ENCODE data around the gene CHAT. TPM values are rescaled to one million over a fixed set of nuclear protein-coding genes. Genes with fewer than 3 reads are reported as not detected.

CHAT gene
- not detected for total RNA-seq

- H3K4me3 ChIP-seq, result no peak within 1 kb of the TSS
- H3K27ac ChIP-seq, result no peak within 1 kb of the TSS
- TF ChIP-seq CTCF (IDR thresholded peaks at IDR 0.05), result no peak
- H3K36me3 ChIP-seq, result no peaks in the 10 kb centered on the region
- H3K9me3 ChIP-seq, result no peaks in the 10 kb centered on the region
- no peak for DNase-seq (ENCODE audit: low spot score)
- peaks cover 9 to 32% of the 10 kb centered on the region in 2 donors for H3K4me1 ChIP-seq (ENCODE audit: control insufficient read depth in 1 of 2, low read depth in 2 of 2)
- H3K27me3 ChIP-seq (replicated peaks; ENCODE audit: insufficient read depth), result peaks cover 14% of the 10 kb centered on the region
- no peak for ATAC-seq (ENCODE audit: insufficient number of reproducible peaks, low FRiP score, low read depth)
These were observed at the start of gene CHAT for GRCh38 chr10:49613882-49614241. Gene CHAT (plus strand): TSS chr10:49614037. CDS start chr10:49614190, 153 bp downstream.

- no peaks in the 10 kb centered on the region for H3K36me3 ChIP-seq
- H3K27ac ChIP-seq, result peak overlapping the region in 1 of 2 donors; percentile 12
- ATAC-seq (ENCODE audit: insufficient number of reproducible peaks, low FRiP score, low read depth), result no peak
These were observed 49.3 kb upstream of the CHAT start for GRCh38 chr10:49564461-49565009.

GRCh38 chr10:49567810-49568209 is 46.0 kb upstream of the CHAT start:
- ATAC-seq (ENCODE audit: insufficient number of reproducible peaks, low FRiP score, low read depth) (no peak), DNase-seq (ENCODE audit: low spot score) (no peak)
- Histone ChIP-seq H3K36me3 (no peaks in the 10 kb centered on the region), H3K4me3 (no peak overlapping the region), H3K4me1 (ENCODE audit: control insufficient read depth in 1 of 2, low read depth in 2 of 2) (peaks cover 0 to 3% of the 10 kb centered on the region in 2 donors), H3K27me3 (replicated peaks; ENCODE audit: insufficient read depth) (no peaks in the 10 kb centered on the region), H3K9me3 (no peaks in the 10 kb centered on the region), H3K27ac (no peak overlapping the region)
- TF ChIP-seq CTCF (IDR thresholded peaks at IDR 0.05), result no peak

More at GRCh38 chr10:49564461-49565009, 49.3 kb upstream of the CHAT start:
- DNase-seq (ENCODE audit: low spot score), result no peak
- Histone ChIP-seq H3K4me1 (ENCODE audit: control insufficient read depth in 1 of 2, low read depth in 2 of 2) (peaks cover 0 to 3% of the 10 kb centered on the region in 2 donors), H3K27me3 (replicated peaks; ENCODE audit: insufficient read depth) (no peaks in the 10 kb centered on the region), H3K9me3 (no peaks in the 10 kb centered on the region), H3K4me3 (no peak overlapping the region)
- TF ChIP-seq CTCF (IDR thresholded peaks at IDR 0.05), result no peak

GRCh38 chr10:49568235-49568634 is 45.6 kb upstream of the CHAT start:
- no peak overlapping the region for H3K4me3 ChIP-seq
- H3K4me1 ChIP-seq (ENCODE audit: control insufficient read depth in 1 of 2, low read depth in 2 of 2), result peaks cover 0 to 3% of the 10 kb centered on the region in 2 donors
- ATAC-seq (ENCODE audit: insufficient number of reproducible peaks, low FRiP score, low read depth) (no peak), DNase-seq (ENCODE audit: low spot score) (no peak)
- no peaks in the 10 kb centered on the region for H3K9me3 ChIP-seq
- no peak for TF ChIP-seq CTCF (IDR thresholded peaks at IDR 0.05)
- no peaks in the 10 kb centered on the region for H3K27me3 ChIP-seq (replicated peaks; ENCODE audit: insufficient read depth)
- no peak overlapping the region for H3K27ac ChIP-seq
- H3K36me3 ChIP-seq, result no peaks in the 10 kb centered on the region

- no peak for DNase-seq (ENCODE audit: low spot score)
- TF ChIP-seq CTCF (IDR thresholded peaks at IDR 0.05), result no peak
These were observed 44.7 kb upstream of the CHAT start for GRCh38 chr10:49569031-49569631.

More at GRCh38 chr10:49569031-49569631, 44.7 kb upstream of the CHAT start:
- Histone ChIP-seq H3K36me3 (no peaks in the 10 kb centered on the region), H3K27me3 (replicated peaks; ENCODE audit: insufficient read depth) (no peaks in the 10 kb centered on the region), H3K9me3 (no peaks in the 10 kb centered on the region), H3K27ac (no peak overlapping the region), H3K4me1 (ENCODE audit: control insufficient read depth in 1 of 2, low read depth in 2 of 2) (peaks cover 0 to under 1% of the 10 kb centered on the region in 2 donors), H3K4me3 (no peak overlapping the region)
- no peak for ATAC-seq (ENCODE audit: insufficient number of reproducible peaks, low FRiP score, low read depth)

All from thoracic aorta (tissue), 2 donors.